Bronchial epithelial cell (primary cell): ENCODE data around the gene SDK2. TPM values are rescaled to one million over a fixed set of nuclear protein-coding genes. Genes with fewer than 3 reads are reported as not detected.

Source experiments
- DNase-seq: peaks from one replicate; pipeline ENCODE4 v3.0.0-alpha.2; 2010; ENCODE audit warnings: low read depth
- FAIRE-seq: peaks from 2 replicates; lab custom pipeline; 2011; peaks lifted over from hg19 to GRCh38; lab: Jason Lieb, UNC
- H3K27me3 ChIP-seq: 2 replicates; pipeline ENCODE4 v1.5.1; 2011; ENCODE audit warnings: low read length; ENCODE audit not compliant: control insufficient read depth, insufficient read depth
- H3K36me3 ChIP-seq: 2 replicates; pipeline ENCODE4 v1.5.1; 2011; ENCODE audit warnings: low read length; ENCODE audit not compliant: control insufficient read depth, insufficient read depth
- H3K4me3 ChIP-seq: 2 replicates; pipeline ENCODE4 v1.5.1; 2011; ENCODE audit warnings: mild to moderate bottlenecking, low read depth, low read length, control low read depth
- total RNA-seq: library from RNA; depleted of rRNA; stranded (reverse); fragments of >200 nt; gene quantifications from 2 replicates; pipeline ENCODE4 v1.2.1, GENCODE V29; 2014
- TF ChIP-seq, protein P1 (sequence below): IDR thresholded peaks from 2 replicates; pipeline ENCODE4 v1.5.1; 2011; ENCODE audit warnings: mild to moderate bottlenecking, moderate library complexity, low read length, control low read depth, inconsistent platforms; ENCODE audit not compliant: insufficient read depth, severe bottlenecking

Gene SDK2
- total RNA-seq, 1 donor from 2014 or later, result 2.1 TPM

DNA sequence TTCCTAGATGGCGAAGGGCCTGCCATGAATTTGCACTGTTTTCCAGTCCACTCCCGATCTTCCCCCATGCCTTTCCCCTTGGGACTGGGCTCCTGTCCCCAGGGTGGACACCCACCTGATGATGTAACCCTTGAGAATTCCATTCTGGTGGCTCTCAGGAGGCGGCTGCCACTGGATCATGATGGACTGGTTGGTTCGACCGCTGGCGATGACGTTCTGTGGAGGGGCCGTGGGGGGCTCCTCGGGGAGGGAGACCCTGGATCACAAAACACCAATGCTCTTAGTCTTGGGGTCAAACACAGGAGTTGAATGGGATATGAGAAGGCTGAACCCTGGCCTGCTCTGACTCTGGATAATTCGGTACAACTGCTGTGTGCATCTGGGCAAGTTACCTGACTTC, 225.2 kb downstream of the SDK2 start:
- FAIRE-seq (peak; percentile 52), DNase-seq (no peak)
- Histone ChIP-seq H3K36me3 (peaks cover 18% of the 10 kb centered on the region), H3K27me3 (no peaks in the 10 kb centered on the region), H3K4me3 (no peak overlapping the region)
- TF ChIP-seq, protein P1, sequence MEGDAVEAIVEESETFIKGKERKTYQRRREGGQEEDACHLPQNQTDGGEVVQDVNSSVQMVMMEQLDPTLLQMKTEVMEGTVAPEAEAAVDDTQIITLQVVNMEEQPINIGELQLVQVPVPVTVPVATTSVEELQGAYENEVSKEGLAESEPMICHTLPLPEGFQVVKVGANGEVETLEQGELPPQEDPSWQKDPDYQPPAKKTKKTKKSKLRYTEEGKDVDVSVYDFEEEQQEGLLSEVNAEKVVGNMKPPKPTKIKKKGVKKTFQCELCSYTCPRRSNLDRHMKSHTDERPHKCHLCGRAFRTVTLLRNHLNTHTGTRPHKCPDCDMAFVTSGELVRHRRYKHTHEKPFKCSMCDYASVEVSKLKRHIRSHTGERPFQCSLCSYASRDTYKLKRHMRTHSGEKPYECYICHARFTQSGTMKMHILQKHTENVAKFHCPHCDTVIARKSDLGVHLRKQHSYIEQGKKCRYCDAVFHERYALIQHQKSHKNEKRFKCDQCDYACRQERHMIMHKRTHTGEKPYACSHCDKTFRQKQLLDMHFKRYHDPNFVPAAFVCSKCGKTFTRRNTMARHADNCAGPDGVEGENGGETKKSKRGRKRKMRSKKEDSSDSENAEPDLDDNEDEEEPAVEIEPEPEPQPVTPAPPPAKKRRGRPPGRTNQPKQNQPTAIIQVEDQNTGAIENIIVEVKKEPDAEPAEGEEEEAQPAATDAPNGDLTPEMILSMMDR, result no peak

DNA sequence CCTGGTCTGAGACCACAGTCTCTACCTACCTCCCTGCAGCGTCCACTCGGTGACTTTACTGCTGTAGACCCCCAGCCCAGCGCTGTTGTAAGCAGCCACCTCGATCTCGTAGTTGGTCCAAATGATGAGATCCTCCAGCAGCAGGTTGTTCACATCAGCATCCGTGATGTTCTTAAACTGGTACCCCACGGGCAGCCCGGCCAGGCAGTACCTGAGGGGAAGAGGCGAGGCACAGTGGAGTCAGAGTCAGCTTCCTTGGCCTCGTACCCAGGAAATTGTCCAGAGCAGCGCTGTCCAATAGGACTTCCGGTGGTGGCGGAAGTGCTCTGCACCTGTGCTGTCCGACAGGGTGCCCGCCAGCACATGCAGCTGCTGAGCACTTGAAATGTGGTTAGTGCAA, 228.5 kb downstream of the SDK2 start:
- DNase-seq, result no peak
- Histone ChIP-seq H3K4me3 (no peak overlapping the region), H3K36me3 (peaks cover 9% of the 10 kb centered on the region), H3K27me3 (no peaks in the 10 kb centered on the region)
- FAIRE-seq, result no peak
- TF ChIP-seq, protein P1, result no peak

DNA sequence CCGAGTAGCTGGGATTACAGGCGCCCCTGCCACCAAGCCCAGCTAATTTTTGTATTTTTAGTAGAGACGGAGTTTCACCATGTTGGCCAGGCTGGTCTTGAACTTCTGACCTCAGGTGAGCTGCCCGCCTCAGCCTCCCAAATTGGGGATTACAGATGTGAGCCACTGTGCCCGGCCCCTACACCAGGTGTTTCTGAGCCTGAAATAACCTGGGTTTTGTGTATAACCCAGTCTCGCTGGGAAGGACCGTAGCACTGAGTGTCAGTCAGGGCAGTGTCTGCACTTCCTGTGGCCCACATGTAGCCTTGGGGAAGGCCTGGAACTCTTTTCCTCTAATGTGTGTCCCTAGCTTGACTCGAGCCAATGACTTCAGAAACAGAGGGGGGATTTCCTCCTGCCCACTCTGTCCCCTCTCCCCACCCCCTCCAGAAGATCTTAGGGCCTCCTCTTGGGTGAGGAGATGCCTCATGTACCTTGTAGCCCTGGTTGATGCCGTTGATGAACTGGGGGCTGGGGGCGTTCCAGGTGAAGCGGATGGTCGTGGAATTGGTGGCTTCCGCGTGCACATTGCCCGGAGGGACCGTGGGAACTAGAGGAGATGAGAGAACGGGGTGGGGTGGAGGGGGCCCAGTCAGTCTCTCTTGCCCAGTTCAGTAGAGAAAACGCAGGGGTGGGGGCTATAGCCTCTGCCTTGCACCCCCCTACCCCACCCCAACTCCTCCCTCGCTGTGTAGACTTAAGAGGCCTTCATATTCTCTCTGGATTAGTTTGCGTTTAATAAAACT, 229.9 kb downstream of the SDK2 start:
- FAIRE-seq (peak; percentile 23), DNase-seq (no peak)
- TF ChIP-seq, protein P1, result no peak

DNA sequence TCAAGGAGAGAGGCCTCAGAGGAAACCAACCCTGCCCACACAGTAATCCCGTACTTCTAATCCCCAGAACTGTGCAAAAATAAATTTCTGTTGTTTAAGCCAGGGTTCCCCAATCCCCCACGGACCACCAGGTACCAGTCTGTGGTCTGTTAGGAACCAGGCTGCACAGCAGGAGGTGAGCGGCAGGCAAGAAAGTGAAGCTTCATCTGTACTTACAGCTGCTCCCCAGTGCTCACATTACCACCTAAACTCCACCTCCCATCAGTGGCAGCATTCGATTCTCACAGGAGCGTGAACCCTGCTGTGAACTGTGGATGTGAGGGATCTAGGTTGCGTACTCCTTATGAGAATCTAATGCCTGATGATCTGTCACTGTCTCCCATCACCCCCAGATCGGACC, 231.3 kb downstream of the SDK2 start:
- Histone ChIP-seq H3K27me3 (no peaks in the 10 kb centered on the region), H3K4me3 (no peak overlapping the region)
- TF ChIP-seq, protein P1, result no peak

More for the DNA sequence above, 229.9 kb downstream of the SDK2 start:
- Histone ChIP-seq H3K27me3 (no peaks in the 10 kb centered on the region), H3K36me3 (peaks cover 8% of the 10 kb centered on the region), H3K4me3 (no peak overlapping the region)

DNA sequence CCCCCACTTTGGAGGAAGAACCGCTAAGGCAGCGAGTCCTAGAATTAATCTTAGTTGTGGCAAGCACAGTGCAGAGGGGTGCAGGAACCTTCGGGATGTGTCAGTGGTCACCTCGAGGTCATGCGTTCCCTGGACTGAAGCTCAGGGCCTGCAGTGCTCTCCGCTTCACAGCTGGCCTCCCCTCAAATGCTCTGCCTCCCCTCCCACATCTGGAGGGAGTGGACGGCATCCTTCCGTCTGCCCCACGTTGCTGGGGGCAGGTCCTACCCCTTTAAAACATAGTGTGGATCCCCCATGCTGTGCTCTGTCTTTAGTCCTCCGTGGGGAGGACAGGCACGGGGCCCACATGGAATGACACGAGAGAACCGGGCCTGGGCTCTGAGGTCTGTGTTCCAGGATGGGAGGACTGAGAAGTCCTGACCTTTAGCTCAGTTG, 232.9 kb downstream of the SDK2 start:
- DNase-seq (no peak), FAIRE-seq (no peak)
- no peaks in the 10 kb centered on the region for H3K27me3 ChIP-seq

More for the DNA sequence above, 231.3 kb downstream of the SDK2 start:
- H3K36me3 ChIP-seq, result peaks cover 6% of the 10 kb centered on the region
- FAIRE-seq (no peak), DNase-seq (no peak)

More for the DNA sequence above, 232.9 kb downstream of the SDK2 start:
- Histone ChIP-seq H3K36me3 (peaks cover 6% of the 10 kb centered on the region), H3K4me3 (no peak overlapping the region)
- TF ChIP-seq, protein P1, result no peak
